ENCODE data around the gene ZNF385A. TPM values are rescaled to one million over a fixed set of nuclear protein-coding genes. Genes with fewer than 3 reads are reported as not detected.

ZNF385A gene
- total and polyA plus RNA-seq, 2 of the 4 experiments (the other 2 are of a cell fraction) = 0.36 to 2.5 TPM

- Histone ChIP-seq H3K4me1 (ENCODE audit: control insufficient read depth, insufficient read depth, low read length) (peaks cover 40% of the 10 kb centered on the region), H2AK5ac (ENCODE audit: low read depth, low read length) (no peak overlapping the region), H2AK9ac (replicated peaks; ENCODE audit: low read depth, low read length, poor library complexity) (no peak overlapping the region), H3K27me3 (ENCODE audit: control insufficient read depth, insufficient read depth, low read length) (no peaks in the 10 kb centered on the region), H3K9ac (ENCODE audit: low read depth, low read length) (no peak overlapping the region; the same call in 1 of the 2 replicates), H3K9me3 (ENCODE audit: control insufficient read depth, insufficient read depth, low read length) (no peaks in the 10 kb centered on the region), H4K5ac (ENCODE audit: low read depth, low read length) (no peak overlapping the region), H3K4me3 (ENCODE audit: insufficient read depth, low read depth, low read length) (no peak overlapping the region), H4K20me1 (ENCODE audit: insufficient read depth, low read length) (peaks cover 47% of the 10 kb centered on the region), H3K4me2 (ENCODE audit: low read depth, low read length) (peak overlapping the region; percentile 12; the same call in 1 of the 2 replicates), H3K23ac (ENCODE audit: low read depth, low read length) (peak overlapping the region; percentile 13; the same call in 1 of the 2 replicates), H3K36me3 (ENCODE audit: control insufficient read depth, insufficient read depth, low read length) (peaks cover 5% of the 10 kb centered on the region), H3K79me1 (ENCODE audit: low read depth in 1 of 2, low read length in 2 of 2) (peaks cover 40 to 82% of the 10 kb centered on the region in 2 experiments), H2BK120ac (ENCODE audit: low read depth, low read length) (no peak overlapping the region), H3K56ac (ENCODE audit: extremely low read depth, insufficient read depth, low read length) (no peak overlapping the region), H2BK5ac (ENCODE audit: low read depth, low read length, poor library complexity, severe bottlenecking) (peak overlapping the region; percentile 10), H3K27ac (ENCODE audit: insufficient read depth, low read length) (no peak overlapping the region), H4K8ac (ENCODE audit: low read depth in 2 of 2, low read length in 2 of 2) (peak overlapping the region in 1 of 2 experiments; percentile 13; a peak in 2 of 4 replicates), H3K18ac (ENCODE audit: low read depth, low read length) (no peak overlapping the region), H2BK15ac (ENCODE audit: low read depth, low read length) (no peak overlapping the region), H3K4ac (ENCODE audit: low read depth, low read length) (peak overlapping the region; percentile 3; the same call in 1 of the 2 replicates), H4K91ac (ENCODE audit: insufficient read depth, low read depth, low read length) (no peak overlapping the region), H3K14ac (replicated peaks; ENCODE audit: low read depth, low read length) (0 out of 2 replicates have a peak overlapping the region, but pooled peaks have one; percentile 1), H3K9me1 (ENCODE audit: insufficient read depth, low read length) (peaks cover 25% of the 10 kb centered on the region), H2AFZ (replicated peaks; ENCODE audit: low read length, poor library complexity) (no peak overlapping the region), H2BK20ac (ENCODE audit: low read depth, low read length) (no peak overlapping the region)
- ATAC-seq (ENCODE audit: low read depth) = no peak
- POLR2A ChIA-PET (ENCODE audit: unreplicated experiment) = interaction anchor here (1.7 kb wide), 1 partner anchor 12 kb away, joined by 7 read pairs; the partner anchor contains the start of gene COPZ1
- intact Hi-C loops (cut with micrococcal nuclease) = no loop called here
- dilution Hi-C loops (cut with HindIII; ENCODE audit: low sequenced_read_pairs, unreplicated experiment) = no loop called here
- TF ChIP-seq CHD1 (IDR thresholded peaks at IDR 0.05; ENCODE audit: low read depth, low read length) (no peak), ELK1 (IDR thresholded peaks at IDR 0.05; ENCODE audit: borderline replicate concordance, low read depth, low read length) (no peak), RCOR1 (IDR thresholded peaks at IDR 0.05; ENCODE audit: insufficient replicate concordance, low read length) (no peak), MXI1 (IDR thresholded peaks at IDR 0.05; ENCODE audit: borderline replicate concordance, low read depth, low read length) (no peak), MAFK (IDR thresholded peaks at IDR 0.05; ENCODE audit: low read depth, low read length) (peak; percentile 50), MAZ (IDR thresholded peaks at IDR 0.05; ENCODE audit: borderline replicate concordance, low read depth, low read length) (no peak), CTCF (conservative IDR thresholded peaks at IDR 0.05; ENCODE audit: low read depth, low read length) (0 out of 2 replicates have a peak, but pooled peaks have one; percentile 22), RFX5 (IDR thresholded peaks at IDR 0.05; ENCODE audit: low read depth, low read length) (no peak), RAD21 (IDR thresholded peaks at IDR 0.05; ENCODE audit: low read length) (peak; percentile 28)
- in situ Hi-C loops (cut with MboI; ENCODE audit: low sequenced_read_pairs) = no loop called here
- CTCF ChIA-PET = interaction anchor here (1.1 to 2.3 kb wide), 6 partner anchors 13 to 144 kb away, joined by 3 to 16 read pairs (median 4); partner anchors contain the start of gene COPZ1
- no peak for DNase-seq
- no TSS peak for BruUV-seq (replicated peaks)
- no CpG with 5 or more reads among the region's 3 CpGs for WGBS, 2 experiments (ENCODE audit: extremely low coverage in 2 of 2, insufficient read length in 1 of 2)
Measured at GRCh38 chr12:54337280-54337842, 47.2 kb downstream of the ZNF385A start.
